ENCODE measurements around the gene CNTNAP2.
A peak's percentile ranks its signal among the peaks of the same experiment; 100 is the strongest.

DNA sequence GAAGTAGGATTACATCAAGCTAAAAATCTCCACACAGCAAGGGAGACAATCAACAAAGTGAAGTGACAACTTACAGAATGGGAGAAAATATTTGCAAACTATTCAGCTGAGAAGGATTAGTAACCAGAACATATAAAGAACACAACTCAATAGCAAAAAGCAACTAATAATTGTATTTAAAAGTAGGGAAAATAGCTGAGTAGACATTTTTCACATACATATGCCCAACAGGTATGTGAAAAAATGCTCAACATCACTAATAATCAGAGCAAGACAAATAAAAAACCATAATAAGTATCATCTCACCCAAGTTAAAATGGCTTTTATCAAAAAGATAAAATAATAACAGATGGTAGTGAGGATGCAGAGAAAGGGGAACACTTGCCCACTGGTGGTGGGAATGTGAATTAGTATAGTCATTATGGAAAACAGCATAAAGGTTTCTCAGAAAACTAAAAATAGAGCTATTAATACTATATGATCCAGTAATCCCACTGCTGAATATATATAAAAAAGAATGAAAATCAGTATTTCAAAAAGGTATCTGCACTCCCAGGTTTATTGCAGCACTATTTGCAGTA, 1689.5 kb downstream of the CNTNAP2 start:
- TF ChIP-seq CBX8 (IDR thresholded peaks at IDR 0.05; ENCODE audit: borderline replicate concordance, low read depth, low read length) (no peak), EP300 (IDR thresholded peaks at IDR 0.05; ENCODE audit: borderline replicate concordance in 1 of 2, low read depth in 2 of 2, low read length in 2 of 2) (no peak), GTF2F1 (IDR thresholded peaks at IDR 0.05; ENCODE audit: borderline replicate concordance, low read depth, low read length) (no peak), EGR1 (IDR thresholded peaks at IDR 0.05; ENCODE audit: borderline replicate concordance, low read depth, low read length) (no peak), SP1 (IDR thresholded peaks at IDR 0.05; ENCODE audit: low read depth, low read length) (no peak), TAF1 (IDR thresholded peaks at IDR 0.05; ENCODE audit: low read depth, low read length) (no peak), RAD21 (IDR thresholded peaks at IDR 0.05 in 1 of 2, conservative IDR thresholded peaks at IDR 0.05 in 1 of 2; ENCODE audit: low read depth in 2 of 2, low read length in 2 of 2) (peak in 1 of 2 experiments; percentile 13; a peak in 1 of 4 replicates), POLR2A (IDR thresholded peaks at IDR 0.05; ENCODE audit: control extremely low read depth in 1 of 2, low read depth in 2 of 2, low read length in 2 of 2) (no peak), ZNF274 (IDR thresholded peaks at IDR 0.05; ENCODE audit: borderline replicate concordance, extremely low read depth, low read length) (no peak), CREB1 (IDR thresholded peaks at IDR 0.05) (no peak), POLR2AphosphoS5 (IDR thresholded peaks at IDR 0.05; ENCODE audit: low read depth, low read length) (no peak), TAF7 (optimal IDR thresholded peaks at IDR 0.05; ENCODE audit: borderline replicate concordance, low read depth, low read length) (no peak), YY1 (IDR thresholded peaks at IDR 0.05; ENCODE audit: low read depth, low read length) (no peak)
- TF ChIP-seq, protein P1, sequence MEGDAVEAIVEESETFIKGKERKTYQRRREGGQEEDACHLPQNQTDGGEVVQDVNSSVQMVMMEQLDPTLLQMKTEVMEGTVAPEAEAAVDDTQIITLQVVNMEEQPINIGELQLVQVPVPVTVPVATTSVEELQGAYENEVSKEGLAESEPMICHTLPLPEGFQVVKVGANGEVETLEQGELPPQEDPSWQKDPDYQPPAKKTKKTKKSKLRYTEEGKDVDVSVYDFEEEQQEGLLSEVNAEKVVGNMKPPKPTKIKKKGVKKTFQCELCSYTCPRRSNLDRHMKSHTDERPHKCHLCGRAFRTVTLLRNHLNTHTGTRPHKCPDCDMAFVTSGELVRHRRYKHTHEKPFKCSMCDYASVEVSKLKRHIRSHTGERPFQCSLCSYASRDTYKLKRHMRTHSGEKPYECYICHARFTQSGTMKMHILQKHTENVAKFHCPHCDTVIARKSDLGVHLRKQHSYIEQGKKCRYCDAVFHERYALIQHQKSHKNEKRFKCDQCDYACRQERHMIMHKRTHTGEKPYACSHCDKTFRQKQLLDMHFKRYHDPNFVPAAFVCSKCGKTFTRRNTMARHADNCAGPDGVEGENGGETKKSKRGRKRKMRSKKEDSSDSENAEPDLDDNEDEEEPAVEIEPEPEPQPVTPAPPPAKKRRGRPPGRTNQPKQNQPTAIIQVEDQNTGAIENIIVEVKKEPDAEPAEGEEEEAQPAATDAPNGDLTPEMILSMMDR (IDR thresholded peaks at IDR 0.05; ENCODE audit: control extremely low read depth in 1 of 3, insufficient read depth in 1 of 3, low read depth in 1 of 3, low read length in 3 of 3) = peak in 1 of 3 experiments; percentile 3; a peak in 1 of 4 replicates
